ENCODE results near the gene GABBR2. TPM values are rescaled to one million over a fixed set of nuclear protein-coding genes. Genes with fewer than 3 reads are reported as not detected.

Gene GABBR2
- total and polyA plus RNA-seq, 9 of the 15 experiments (the other 6 are each of a cell fraction or from before 2014, with no cell fraction given), result 0.15 to 1.9 (median 0.32) TPM

- TF ChIP-seq RBM14 (IDR thresholded peaks at IDR 0.05; ENCODE audit: borderline replicate concordance, insufficient read depth, low read depth, low read length) (no peak), ZNF57 (CRISPR knock-in tag; IDR thresholded peaks at IDR 0.05) (no peak), RNF2 (IDR thresholded peaks at IDR 0.05) (no peak), TEAD1 (CRISPR knock-in tag; IDR thresholded peaks at IDR 0.05) (no peak), EP400 (IDR thresholded peaks at IDR 0.05) (no peak), ZNF77 (CRISPR knock-in tag; IDR thresholded peaks at IDR 0.05) (no peak), HOXB6 (CRISPR knock-in tag; IDR thresholded peaks at IDR 0.05; ENCODE audit: borderline replicate concordance) (no peak), TAL1 (IDR thresholded peaks at IDR 0.05) (no peak), ZFX (CRISPR knock-in tag; IDR thresholded peaks at IDR 0.05) (no peak), SUPT5H (IDR thresholded peaks at IDR 0.05) (no peak)
Measured at GRCh38 chr9:98569491-98569890, 139.2 kb downstream of the GABBR2 start (continued).

DNA sequence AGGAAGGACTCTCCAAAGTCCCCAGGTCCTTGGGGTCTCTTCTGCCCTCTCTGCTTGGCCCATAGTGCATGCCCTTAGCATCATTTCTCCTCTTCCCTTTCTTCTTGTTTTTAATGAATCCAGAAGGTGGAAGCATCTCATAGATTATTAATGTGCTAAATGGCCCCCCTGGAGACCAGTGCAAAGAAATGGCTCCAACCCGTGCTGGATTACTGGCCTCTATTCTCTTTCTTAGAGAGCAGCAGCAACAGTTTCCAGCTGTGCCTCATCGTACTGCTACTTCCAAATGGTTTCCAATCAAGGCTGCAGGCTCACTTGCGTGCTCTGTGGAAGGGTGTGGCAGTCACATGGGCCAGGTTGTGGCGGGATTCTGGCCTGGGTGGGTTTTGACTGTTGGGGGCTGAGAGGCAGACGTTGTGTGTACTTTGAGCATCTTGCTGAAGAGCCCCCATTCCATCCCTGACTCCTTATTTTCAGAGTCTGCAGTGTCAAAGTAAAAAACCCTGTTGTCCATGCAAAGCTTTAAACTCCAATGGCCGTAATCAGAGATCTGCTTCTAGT, 139.7 kb downstream of the GABBR2 start:
- ChIA-PET CTCF (ENCODE audit: low intra/inter-chr PET ratio) (no interaction called here), POLR2A (interaction anchor here (0.6 to 1.2 kb wide), 2 partner anchors 17 to 129 kb away, joined by 3 read pairs; no protein-coding TSS in a partner anchor)
- no TSS peak for BruUV-seq (replicated peaks)
- WGBS (ENCODE audit: insufficient coverage, low coverage, missing lambda C conversion rate), result 21% methylated on average over 6 of the region's 6 CpGs
- FAIRE-seq (no peak), ATAC-seq (no peak), DNase-seq (ENCODE audit: extremely low read depth in 1 of 4, low spot score in 3 of 4) (no peak)
- intact Hi-C loops (cut with micrococcal nuclease) (no loop called here), in situ Hi-C loops (cut with MboI) (no loop called here)
- Histone ChIP-seq H3K9me3 (replicated peaks; ENCODE audit: control insufficient read depth, insufficient read depth, low read depth, low read length) (no peaks in the 10 kb centered on the region; the same call in 1 of the 2 replicates), H3K27me3 (ENCODE audit: control insufficient read depth in 2 of 2, insufficient read depth in 2 of 2, low read length in 2 of 2) (no peaks in the 10 kb centered on the region), H3K9ac (ENCODE audit: insufficient read depth in 1 of 2, low read depth in 2 of 2, low read length in 2 of 2) (no peak overlapping the region), H3K36me3 (ENCODE audit: control insufficient read depth, insufficient read depth, low read length) (no peaks in the 10 kb centered on the region), H3K79me2 (ENCODE audit: control insufficient read depth, insufficient read depth, low read length) (no peaks in the 10 kb centered on the region), H3K4me1 (replicated peaks in 1 of 2; ENCODE audit: control insufficient read depth in 2 of 2, insufficient read depth in 2 of 2, low read length in 2 of 2) (peaks cover 0 to 7% of the 10 kb centered on the region in 2 experiments; a peak in 3 of 5 replicates), H3K4me2 (ENCODE audit: insufficient read depth, low read length) (no peak overlapping the region), H3K4me3 (no peak overlapping the region), H3K27ac (ENCODE audit: extremely low read depth, low read depth, low read length) (no peak overlapping the region), H2AFZ (ENCODE audit: low read depth, low read length) (no peak overlapping the region), H4K20me1 (replicated peaks; ENCODE audit: control insufficient read depth, insufficient read depth, low read length) (no peaks in the 10 kb centered on the region), H3K9me1 (ENCODE audit: control insufficient read depth, insufficient read depth, low read length) (no peaks in the 10 kb centered on the region)
- peak in 1 of 2 experiments; percentile 16 for TF ChIP-seq E2F6 (IDR thresholded peaks at IDR 0.05; ENCODE audit: borderline replicate concordance in 1 of 2, extremely low read depth in 1 of 2, insufficient read depth in 1 of 2, insufficient read length in 1 of 2, low read depth in 1 of 2, low read length in 1 of 2, poor library complexity in 1 of 2, severe bottlenecking in 1 of 2)
- no peak for TF ChIP-seq ZBTB2 (IDR thresholded peaks at IDR 0.05)

All from K562 (cell line).